ENCODE data around the gene MAGEB6.
"Not testable (repeated sequence)": the region's sequence is repeated elsewhere in the genome, so short reads cannot be mapped to it uniquely, and the experiment has no call there.

The MAGEB6 gene, protein sequence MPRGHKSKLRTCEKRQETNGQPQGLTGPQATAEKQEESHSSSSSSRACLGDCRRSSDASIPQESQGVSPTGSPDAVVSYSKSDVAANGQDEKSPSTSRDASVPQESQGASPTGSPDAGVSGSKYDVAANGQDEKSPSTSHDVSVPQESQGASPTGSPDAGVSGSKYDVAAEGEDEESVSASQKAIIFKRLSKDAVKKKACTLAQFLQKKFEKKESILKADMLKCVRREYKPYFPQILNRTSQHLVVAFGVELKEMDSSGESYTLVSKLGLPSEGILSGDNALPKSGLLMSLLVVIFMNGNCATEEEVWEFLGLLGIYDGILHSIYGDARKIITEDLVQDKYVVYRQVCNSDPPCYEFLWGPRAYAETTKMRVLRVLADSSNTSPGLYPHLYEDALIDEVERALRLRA

DNA sequence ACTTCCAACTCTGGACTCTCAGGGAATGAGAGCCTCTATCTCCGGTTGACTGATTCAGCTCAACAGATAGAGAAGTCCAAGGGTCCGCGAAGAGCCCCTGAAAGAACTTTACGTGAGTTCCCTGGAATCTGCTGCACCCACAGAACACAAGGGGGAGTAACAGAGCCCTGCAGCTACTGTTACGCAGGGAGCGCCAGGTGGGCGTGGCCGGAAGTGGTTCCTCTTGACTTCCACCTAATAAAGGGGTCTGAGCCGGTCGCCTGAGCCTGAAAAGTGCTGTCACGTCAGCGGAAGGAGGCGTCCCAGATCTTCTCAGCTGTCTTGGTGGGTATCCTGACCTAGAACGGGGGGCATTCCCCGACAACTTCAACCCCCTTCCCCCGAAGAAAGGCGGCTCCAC, at the start of gene MAGEB6:
MAGEB6 (plus strand) TSS at position 237 of the 400 bp plus-strand sequence. CDS start 1,407 bp downstream, outside the sequence.
- DNase-seq = no peak

DNA sequence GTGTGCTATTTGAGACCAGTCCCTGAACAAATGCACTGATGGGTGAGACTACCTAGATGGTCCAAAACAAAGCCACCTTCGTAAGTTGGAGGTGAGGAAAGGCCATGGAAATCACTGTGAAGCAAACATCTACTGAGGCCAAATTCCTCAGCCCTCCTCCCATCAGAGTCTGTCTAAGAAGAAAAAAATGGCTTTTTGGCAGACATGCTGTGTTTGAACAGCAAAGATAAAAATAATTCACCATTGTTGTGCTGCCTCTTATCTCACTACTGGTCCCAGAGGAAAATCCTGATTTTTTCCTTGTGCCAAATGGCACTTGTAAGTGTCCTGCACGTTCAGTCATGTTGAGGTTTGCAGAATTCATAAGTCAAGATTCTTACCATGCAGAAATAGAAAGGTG, 46.2 kb upstream of the MAGEB6 start:
- no peak for DNase-seq

DNA sequence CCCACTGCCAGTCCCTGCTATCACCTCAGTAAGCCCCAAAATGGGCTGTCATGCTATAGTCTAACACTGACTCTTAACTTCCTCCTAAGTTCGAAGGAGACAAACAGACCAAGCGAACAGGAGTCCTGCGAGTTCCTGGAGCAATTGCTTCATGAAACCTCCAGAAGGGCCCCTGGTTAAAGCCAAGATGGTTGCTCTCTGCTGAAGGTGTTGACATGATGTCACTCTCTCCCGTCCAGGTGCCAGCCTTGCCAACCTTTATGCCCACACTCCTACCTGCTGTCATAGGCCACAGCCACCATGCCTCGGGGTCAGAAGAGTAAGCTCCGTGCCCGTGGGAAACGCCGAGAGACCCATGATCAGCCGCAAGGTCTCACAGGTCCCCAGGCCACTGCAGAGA, 31.9 kb upstream of the MAGEB6 start, which contains the start of gene MAGEB6B:
MAGEB6B (plus strand) TSS at position 301 of the 400 bp plus-strand sequence; CDS start at position 301, 0 bp downstream.
- no peak for DNase-seq

DNA sequence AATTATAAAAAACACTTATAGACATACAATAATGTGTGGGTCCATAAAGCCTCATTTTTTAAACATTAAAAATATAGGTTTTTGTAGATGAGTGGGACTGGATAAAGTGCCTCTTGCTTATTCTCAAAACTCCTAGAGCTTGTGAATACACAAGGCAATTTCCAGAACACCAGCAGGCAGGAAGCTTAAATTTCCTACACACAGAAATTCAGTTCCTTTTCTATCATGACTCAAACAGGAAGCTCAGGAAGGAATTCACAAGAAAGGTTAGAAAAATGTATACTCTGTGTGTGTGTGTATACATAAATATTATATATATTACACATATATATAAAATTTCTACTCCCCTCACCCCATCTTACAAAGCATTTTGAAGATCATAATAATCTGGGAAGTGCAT, 11.3 kb downstream of the MAGEB6 start:
- no peak for DNase-seq

DNA sequence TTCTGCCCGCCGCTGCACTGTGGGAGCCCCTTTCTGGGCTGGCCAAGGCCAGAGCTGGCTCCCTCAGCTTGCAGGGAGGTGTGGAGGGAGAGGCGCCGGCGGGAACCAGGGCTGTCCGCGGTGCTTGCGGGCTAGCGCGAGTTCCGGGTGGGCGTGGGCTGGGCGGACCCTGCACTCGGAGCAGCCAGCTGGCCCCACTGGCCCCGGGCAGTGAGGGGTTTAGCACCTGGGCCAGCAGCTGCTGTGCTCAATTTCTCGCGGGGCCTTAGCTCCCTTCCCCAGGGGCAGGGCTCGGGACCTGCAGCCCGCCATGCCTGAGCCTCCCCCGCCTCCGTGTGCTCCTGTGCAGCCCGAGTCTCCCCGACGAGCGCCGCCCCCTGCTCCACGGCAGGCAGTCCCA, 12.5 kb downstream of the MAGEB6 start:
- DNase-seq = not testable (repeated sequence)

DNA sequence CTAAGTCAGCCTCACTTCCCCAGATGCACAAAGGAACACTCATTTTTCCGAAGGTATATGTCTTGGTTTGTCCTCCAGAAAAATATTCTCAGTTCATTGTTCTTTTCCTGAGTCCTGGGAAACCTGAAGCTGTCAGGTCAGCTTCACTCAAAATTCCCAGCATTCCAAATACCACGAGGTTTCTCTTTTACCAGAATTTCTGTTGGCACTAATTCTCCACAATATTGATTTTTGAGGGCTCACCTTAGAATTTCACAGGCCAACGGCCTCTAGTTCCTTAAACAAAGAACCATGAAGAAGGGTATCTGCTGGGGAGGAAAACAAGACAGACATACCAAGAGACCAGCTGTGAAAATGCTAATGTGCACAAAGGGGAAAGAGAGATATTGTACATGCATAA, 15.8 kb downstream of the MAGEB6 start:
- no peak for DNase-seq

DNA sequence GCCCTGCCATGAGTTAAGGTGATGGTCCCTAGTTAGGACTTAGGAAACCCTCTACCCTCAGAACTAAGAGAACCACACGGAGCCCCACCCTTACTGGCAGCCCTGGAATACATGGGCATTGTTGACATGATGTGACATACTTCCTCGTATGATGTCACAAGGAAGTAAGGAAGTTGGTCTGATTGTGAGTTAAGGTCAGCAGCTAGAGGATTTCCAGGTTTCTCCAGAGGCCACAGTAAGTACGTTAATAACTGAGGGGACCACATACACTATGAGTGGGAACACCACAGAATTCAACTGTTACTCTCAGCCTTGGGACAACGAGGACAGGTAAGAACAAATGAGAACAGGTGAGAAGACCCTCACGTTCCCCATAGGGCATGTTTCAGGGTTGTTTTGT, 23.6 kb downstream of the MAGEB6 start, which contains the start of gene MAGEB5:
MAGEB5 (plus strand) TSS at position 301 of the 400 bp plus-strand sequence. CDS start 1,133 bp downstream, outside the sequence.
- DNase-seq = no peak

DNA sequence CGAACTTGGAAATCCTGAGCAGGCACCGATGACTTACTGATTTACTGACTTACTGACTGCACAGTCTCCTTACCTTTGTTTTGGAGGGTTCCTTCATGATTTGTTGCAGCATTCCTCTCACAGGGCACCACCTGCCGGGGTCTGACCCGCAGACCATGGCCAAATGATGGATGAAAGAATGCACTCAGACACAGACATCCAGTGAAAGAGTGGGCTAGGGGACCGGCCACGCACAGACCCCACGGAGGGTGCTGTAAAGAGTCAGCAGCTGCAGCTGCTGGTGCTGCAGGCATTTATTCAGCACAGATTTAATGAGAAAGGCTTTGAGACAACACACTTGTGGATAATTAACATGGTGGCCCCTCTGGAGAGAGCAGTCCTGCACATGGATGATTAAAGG, 27.1 kb downstream of the MAGEB6 start:
- DNase-seq = no peak

DNA sequence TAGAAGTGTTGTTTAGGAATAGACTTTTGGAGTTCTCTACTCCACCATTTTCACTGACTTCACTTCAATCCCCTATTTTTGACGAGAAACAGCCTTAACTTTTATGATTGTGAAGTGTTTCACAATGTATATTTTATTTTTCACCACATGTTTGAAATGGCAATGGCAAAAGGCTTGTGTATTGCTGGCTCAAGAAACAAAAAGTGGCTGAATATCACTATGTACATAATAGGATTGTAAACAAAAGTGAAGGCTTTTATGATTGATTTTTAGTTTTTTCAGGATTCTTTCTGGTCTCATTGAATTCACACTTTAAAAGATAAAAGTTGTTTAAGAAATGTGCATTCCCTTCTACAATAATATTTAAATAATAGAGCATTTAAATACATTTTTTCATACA, 41.9 kb downstream of the MAGEB6 start:
- no peak for DNase-seq

Data from NCI-H2081 (cell line).